Mesothelial cell of epicardium (in vitro differentiated cells): ENCODE measurements around the gene RIC1. TPM values are rescaled to one million over a fixed set of nuclear protein-coding genes. Genes with fewer than 3 reads are reported as not detected.

ENCODE experiments used
- DNase-seq, 2 experiments: peaks; one replicate each; pipeline ENCODE4 v3.0.0; 2021; ENCODE audit warnings: low spot score in 2 of 2; ENCODE audit not compliant: unreplicated experiment in 2 of 2
- H3K27ac Mint-ChIP-seq: 2 replicates; pipeline ENCODE4 v1.8.0; 2021; ENCODE audit warnings: mixed read lengths
- H3K27me3 Mint-ChIP-seq: 2 replicates; pipeline ENCODE4 v1.8.0; 2021; ENCODE audit warnings: low read depth, mixed read lengths
- H3K36me3 Mint-ChIP-seq: 2 replicates; pipeline ENCODE4 v1.8.0; 2021; ENCODE audit warnings: mixed read lengths
- H3K4me1 Mint-ChIP-seq: 2 replicates; pipeline ENCODE4 v1.8.0; 2021; ENCODE audit warnings: mixed read lengths
- H3K4me3 Mint-ChIP-seq: 2 replicates; pipeline ENCODE4 v1.8.0; 2021; ENCODE audit warnings: mild to moderate bottlenecking, moderate library complexity, mixed read lengths
- H3K9me3 Mint-ChIP-seq: 2 replicates; pipeline ENCODE4 v1.8.0; 2021; ENCODE audit warnings: mixed read lengths
- total RNA-seq: library from RNA; stranded (reverse); gene quantifications from 3 replicates; pipeline ENCODE4 v1.2.1, GENCODE V29; 2021
- TF ChIP-seq, protein P1 (sequence below): fragments of 200-600 bp; sonication (generic); IDR thresholded peaks from one replicate; pipeline ENCODE4 v1.5.0; 2021; ENCODE audit warnings: antibody characterized with exemption; ENCODE audit not compliant: unreplicated experiment

RIC1 gene
- total RNA-seq, 1 donor from 2014 or later = 39.2 TPM

DNA sequence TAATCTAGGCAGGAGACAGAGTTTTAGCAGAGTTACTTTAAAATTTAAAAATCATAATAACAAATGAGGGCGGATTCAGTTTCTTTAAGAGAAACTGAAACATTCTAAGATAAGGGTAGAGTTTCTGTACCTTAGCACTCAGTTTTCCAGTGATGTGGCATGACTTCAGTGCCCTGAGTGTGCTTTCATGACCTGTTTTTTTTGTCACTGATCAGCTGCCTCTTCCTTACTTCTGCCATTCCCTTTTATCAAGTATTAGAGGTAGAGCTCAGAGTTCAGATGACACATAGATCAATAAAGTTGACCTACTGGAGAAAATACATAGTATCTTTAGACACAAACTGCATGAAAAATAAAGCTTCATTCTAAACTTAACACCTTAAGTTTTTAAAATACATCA is 121.7 kb downstream of the RIC1 start:
- no peaks in the 10 kb centered on the region for H3K27me3 Mint-ChIP-seq
- TF ChIP-seq, protein P1, sequence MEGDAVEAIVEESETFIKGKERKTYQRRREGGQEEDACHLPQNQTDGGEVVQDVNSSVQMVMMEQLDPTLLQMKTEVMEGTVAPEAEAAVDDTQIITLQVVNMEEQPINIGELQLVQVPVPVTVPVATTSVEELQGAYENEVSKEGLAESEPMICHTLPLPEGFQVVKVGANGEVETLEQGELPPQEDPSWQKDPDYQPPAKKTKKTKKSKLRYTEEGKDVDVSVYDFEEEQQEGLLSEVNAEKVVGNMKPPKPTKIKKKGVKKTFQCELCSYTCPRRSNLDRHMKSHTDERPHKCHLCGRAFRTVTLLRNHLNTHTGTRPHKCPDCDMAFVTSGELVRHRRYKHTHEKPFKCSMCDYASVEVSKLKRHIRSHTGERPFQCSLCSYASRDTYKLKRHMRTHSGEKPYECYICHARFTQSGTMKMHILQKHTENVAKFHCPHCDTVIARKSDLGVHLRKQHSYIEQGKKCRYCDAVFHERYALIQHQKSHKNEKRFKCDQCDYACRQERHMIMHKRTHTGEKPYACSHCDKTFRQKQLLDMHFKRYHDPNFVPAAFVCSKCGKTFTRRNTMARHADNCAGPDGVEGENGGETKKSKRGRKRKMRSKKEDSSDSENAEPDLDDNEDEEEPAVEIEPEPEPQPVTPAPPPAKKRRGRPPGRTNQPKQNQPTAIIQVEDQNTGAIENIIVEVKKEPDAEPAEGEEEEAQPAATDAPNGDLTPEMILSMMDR = no peak
- no peak for DNase-seq
- no peak overlapping the region for H3K27ac Mint-ChIP-seq
- H3K4me1 Mint-ChIP-seq = no peaks in the 10 kb centered on the region
- H3K4me3 Mint-ChIP-seq = no peak overlapping the region
- H3K9me3 Mint-ChIP-seq = peaks cover 11% of the 10 kb centered on the region
- peaks cover 34% of the 10 kb centered on the region for H3K36me3 Mint-ChIP-seq

DNA sequence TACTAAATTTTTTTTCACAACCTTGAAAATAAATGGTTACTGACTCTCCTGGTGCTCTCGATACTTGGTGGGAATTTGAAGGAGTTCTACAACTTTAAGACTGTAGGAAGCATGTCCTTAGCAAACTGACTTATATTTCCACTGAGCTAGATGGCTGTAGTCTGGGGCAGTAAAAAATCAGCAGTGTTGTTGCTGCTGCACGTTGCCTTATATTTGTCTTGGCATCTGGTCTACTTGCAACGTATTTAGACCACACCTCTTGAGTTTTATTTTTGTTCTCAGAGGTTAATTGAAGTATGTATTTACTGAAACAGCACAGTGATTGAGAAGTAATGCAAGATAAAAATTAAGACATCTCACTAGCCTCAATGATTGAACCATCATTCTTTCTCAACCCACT is 127.7 kb downstream of the RIC1 start:
- H3K36me3 Mint-ChIP-seq = peaks cover 30% of the 10 kb centered on the region

DNA sequence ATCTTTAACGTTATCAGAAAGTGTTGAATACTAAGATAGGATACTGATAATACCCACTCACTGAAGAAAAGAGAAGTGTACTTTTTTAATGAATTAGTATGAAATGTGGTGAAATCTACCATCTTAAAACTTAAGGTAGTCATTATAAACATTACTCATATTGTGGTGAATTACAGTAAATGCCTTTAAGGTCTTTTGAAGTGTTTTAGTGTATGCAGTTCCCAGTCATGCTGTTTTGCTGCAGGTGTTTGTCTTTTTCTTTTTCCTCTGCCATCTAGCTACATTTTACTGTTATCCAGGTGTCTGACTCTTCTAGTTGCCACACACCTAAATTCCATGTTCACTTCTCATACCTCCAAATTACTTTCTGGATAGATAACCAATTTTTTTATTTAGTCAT is 131.4 kb downstream of the RIC1 start:
- no peak for DNase-seq
- Mint-ChIP-seq H3K4me1 (no peaks in the 10 kb centered on the region), H3K27me3 (no peaks in the 10 kb centered on the region), H3K27ac (no peak overlapping the region), H3K4me3 (no peak overlapping the region), H3K9me3 (no peaks in the 10 kb centered on the region), H3K36me3 (peaks cover 34% of the 10 kb centered on the region)
- TF ChIP-seq, protein P1 = no peak

More for the DNA sequence above, 127.7 kb downstream of the RIC1 start:
- Mint-ChIP-seq H3K27me3 (no peaks in the 10 kb centered on the region), H3K9me3 (no peaks in the 10 kb centered on the region), H3K4me1 (no peaks in the 10 kb centered on the region), H3K27ac (no peak overlapping the region), H3K4me3 (no peak overlapping the region)
- TF ChIP-seq, protein P1 = no peak
- no peak for DNase-seq

DNA sequence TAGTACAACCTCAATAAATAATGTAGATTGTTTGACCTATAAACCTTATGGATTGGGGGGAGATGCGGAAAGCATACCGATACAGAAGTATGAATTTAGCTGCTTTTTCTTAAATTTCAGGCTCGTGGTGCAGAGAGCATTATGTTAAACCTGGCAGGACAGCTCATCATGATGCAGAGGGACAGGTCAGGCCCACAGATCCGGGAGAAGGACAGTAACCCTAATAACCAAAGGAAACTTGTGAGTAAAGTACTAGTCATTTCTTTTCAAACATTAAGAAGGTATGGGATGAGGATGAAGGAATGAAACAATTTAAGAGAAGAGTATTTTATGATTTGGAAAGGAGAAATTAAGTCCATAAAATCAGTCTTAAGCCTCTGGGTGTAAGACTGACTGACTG is 133.5 kb downstream of the RIC1 start:
- no peaks in the 10 kb centered on the region for H3K4me1 Mint-ChIP-seq
- H3K36me3 Mint-ChIP-seq = peaks cover 50% of the 10 kb centered on the region
- TF ChIP-seq, protein P1 = no peak
- H3K4me3 Mint-ChIP-seq = no peak overlapping the region
- H3K27me3 Mint-ChIP-seq = no peaks in the 10 kb centered on the region
- peaks cover 5% of the 10 kb centered on the region for H3K9me3 Mint-ChIP-seq
- H3K27ac Mint-ChIP-seq = no peak overlapping the region
- no peak for DNase-seq

DNA sequence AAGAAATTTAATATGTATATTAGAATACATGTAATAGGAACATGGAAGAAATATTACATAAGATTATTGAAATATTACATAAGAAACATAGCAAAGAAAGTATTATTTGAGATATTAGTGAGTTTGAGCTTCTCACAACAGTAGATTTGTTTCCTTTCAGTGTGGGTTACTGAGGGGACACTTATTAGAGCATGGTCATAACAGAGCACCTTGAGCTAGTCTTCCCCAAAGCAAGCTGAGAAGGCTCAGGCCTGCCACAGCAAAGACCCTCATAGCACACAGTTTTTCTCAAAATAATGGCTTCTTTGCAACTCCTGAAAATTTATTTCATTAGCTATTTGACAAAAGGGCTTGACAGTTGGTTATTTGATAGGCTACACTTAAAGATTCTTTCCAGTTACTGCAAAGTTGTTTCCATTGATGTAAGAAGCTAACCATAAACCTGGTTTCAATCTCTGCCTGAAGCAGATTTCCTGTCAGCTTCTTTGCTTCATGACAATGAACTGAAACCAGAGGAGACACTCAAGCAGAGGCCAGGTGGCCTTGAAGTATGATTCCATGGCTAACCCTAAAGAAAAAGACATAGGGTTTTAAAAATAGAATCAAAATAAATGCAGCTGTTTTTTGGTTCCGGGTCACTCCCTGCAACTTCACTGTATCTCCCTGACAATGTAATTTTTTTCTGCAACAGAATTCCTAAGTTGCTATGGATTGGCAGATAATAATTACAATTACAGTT is 135.4 kb downstream of the RIC1 start:
- no peak for DNase-seq
- Mint-ChIP-seq H3K27me3 (no peaks in the 10 kb centered on the region), H3K4me3 (no peak overlapping the region), H3K4me1 (no peaks in the 10 kb centered on the region), H3K27ac (no peak overlapping the region), H3K36me3 (peaks cover 48% of the 10 kb centered on the region), H3K9me3 (peaks cover 5% of the 10 kb centered on the region)
- TF ChIP-seq, protein P1 = no peak
